ENCODE measurements around the gene NEIL3.

The NEIL3 gene

DNA sequence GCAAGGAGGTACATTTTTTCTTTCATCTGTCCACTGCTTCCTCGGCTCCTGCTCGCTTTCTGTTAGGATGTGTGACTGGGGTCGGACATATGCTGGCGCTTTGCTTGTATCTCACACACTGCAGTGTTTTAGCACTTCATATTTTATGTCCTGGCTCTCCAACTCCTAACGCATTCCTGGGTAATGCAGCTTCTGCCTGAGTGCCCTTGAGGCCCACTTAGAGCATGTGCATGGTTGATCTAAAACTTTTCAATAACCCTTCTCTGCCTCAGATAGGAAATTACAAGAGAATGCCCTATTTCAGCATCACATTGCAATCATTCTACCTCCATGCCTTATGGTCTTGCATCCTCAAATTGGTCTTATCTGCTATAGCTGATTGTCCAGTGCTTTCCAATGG lies 65.3 kb downstream of the NEIL3 start:
- no peak for DNase-seq

DNA sequence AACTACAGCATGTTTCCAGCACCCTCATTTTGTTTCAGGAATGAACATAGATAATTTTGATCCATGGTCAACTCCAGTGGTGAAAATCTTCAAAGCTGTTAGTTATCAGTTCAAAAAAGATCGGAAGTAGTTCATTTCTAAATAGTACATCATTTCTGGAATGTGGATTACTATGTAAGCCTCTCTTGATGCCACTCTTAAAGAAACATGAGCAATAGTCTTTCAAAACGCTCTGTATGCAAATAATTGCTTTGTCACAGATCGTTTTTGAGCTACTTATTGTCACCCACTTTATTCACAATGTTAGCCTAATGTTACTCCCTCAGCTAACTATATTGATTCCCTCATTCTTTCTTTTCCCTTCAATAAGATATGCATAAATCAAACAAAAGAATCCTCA lies 65.7 kb downstream of the NEIL3 start:
- no peak for DNase-seq

DNA sequence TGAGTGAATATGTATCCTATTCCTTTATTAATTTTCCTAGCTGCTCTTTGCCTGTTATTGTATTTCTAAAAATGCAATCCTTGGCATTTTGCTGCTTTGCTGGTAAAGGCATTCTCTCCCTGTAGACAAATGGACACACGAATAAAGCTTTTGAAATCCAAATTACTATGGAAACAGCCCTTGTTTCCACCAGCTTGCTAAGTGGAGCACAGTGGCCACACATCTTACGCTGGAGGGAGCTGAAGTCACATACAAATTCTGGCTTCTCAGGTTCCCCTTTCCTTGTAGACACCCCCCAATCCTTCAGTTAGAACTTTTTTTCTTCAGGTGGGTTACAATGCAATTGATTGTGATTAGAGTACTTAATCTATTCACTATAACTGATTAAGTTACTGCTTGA lies 66.3 kb downstream of the NEIL3 start:
- DNase-seq: no peak

DNA sequence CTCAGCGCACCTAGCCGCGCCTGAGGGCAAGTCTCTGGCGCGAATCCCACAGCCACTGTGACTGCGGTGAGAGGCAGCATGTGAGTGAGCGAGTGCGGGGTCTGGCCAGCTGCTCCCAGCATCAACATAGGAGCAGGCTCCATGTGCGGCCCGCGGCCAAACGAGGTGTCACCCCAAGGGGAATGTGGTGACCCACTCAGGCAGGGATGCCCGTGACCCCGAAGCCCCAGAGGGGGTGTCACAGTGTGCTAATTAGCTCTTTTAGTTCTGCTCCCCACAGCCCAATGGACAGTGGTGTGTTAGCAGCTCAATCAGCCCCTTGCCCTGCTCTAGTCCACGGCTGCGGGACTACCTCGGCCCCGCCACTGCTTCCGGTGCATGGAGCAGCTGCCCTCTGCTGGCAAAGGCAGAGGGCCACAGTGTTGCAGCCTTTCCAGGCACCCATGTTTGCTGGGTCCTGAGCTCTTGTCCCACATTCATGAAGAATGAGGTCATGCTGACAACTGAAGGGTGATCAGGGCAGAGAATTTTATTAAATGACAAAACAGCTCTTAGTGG lies 71.1 kb downstream of the NEIL3 start:
- DNase-seq: peak; percentile 18

DNA sequence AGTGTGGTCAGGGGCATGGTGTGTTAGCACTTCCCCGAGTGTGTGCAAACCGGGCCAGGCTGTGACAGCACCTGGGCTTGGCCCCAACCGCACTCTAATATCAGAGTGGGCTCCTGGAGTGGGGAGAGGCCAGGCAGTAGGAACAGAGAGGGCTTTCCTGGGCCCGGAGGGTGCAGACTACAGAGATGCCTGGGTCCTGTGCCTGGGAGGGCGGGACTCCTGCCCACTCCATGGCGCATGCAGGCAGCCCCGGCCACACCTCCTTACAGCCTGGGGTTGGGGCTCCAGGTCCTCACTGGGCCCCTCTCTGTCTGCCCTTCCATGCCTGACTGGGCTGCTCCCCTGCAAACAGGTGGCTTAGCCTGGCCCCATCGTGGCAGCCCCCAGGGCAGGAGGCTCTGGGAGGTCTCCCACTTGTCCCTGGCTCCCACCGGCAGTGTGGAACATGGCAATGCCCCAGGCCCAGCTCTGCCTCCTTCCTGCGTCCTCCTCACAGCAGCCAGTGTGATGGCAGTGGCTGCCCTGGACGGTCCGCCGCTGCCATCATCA lies 72.2 kb downstream of the NEIL3 start:
- no peak for DNase-seq

DNA sequence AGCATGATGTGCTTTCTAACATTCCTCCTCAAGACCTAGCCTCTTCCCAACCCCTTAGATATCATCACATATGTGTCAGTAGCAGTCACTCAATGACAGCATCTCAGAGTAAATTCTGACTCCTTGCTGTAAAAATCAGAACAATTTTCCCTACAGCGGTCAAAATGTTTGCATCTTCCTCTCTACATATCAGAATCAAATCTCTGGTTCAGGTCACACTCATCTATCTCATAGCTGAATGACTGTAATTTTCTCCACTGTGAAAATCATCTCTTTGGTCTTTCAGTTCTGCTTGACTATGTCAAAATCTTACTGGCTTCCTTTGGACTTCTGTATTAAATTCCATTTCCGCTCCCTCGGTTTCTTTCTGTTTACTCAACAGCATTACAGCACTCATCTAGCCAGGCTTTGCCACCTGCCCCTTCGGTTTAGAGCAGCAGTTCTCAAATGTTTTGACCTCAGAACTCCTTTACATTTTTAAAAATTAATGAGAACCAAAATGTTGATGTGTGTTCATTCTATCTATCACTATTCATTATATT lies 75.3 kb downstream of the NEIL3 start:
- no peak for DNase-seq

DNA sequence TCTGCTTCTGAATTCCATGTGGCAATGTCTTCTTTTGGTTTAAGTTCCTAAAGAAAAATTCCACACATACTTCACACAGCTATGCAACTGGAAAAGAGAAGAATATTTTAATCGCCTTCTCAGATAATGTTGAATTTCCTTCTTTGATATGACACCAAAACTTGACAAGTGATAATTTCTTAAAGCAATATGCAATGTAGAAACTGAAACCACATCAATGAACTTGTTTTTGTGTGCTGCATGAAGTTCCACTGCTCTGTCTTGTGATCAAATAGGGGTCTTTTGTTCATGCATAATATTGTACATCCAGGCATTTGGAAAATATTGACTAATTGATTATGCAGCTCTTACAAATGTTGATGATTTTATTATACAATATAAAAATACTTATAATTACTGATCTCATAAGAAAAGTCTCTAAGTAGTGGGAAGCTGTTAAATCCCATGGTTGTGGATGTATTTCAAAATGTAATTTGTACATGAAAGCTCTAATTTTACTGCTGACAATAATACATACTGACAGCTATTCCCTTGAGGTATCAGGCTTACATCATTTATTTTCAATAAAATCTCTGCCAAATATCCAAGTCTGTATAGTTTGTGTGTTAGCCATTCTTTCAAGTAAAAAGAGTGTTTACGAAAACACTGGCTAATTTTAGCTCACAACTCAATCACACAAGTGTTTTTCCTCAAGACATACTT lies 76.1 kb downstream of the NEIL3 start:
- no peak for DNase-seq

DNA sequence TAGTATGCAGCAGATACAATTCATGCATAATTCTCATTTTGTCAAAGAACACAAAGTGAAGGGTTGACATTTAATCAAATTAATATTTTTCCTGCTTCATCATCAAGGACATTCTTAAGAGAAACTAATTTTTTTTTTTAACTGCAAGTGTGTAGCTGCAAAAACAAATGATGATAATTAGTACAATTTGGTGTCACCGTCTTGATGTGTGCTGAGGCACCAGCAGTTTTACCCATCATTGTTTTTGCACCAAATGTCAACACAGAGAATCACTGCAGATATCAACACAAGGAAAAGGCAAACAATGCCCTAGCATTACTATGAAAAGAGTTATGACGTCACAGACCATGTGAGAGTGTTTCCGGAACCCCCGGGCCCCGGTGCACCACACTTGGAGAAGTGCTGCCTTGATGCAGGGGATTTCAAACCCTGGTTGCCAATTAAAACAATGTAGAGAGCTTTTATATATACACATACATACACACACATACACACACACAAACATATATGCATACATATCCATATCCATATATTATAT lies 76.7 kb downstream of the NEIL3 start:
- no peak for DNase-seq

DNA sequence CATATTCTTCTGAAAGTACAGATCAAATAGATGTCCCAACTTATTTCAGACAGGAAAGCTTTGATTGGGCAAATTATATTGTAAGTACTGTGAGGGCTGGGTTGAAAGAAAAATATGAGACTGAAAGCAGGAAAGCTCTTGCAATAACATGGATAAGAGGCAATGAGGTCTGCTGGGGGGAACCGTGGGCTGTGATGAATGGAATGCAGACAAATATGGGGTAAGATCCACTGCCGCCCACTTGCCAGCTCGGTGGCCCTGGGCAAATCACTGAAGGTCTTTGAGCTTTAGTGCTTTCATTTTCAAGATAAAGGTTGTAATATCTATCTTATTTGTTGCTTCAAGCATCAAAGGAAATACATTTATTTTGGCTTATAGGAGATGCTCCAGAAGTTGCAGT lies 81.6 kb downstream of the NEIL3 start:
- no peak for DNase-seq

DNA sequence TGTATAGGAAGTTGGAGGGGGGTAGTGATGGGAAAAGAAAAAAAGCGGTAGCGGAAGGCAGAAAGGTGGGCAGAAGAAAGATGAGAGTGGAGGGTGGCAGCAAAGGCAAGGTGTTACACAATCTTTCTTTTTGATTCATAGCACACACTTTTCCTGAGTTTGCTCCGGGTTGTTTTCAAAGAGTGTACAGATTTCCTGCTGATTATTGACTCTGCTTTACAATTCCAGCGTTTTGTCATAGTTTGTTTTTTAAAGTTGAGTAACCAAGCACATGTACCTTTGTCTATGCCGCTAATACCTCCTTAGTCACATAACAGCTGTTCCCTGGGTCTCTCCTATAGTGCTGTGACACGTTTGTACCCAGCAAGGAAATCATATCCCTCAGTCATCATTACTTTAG lies 82.3 kb downstream of the NEIL3 start:
- no peak for DNase-seq

DNA sequence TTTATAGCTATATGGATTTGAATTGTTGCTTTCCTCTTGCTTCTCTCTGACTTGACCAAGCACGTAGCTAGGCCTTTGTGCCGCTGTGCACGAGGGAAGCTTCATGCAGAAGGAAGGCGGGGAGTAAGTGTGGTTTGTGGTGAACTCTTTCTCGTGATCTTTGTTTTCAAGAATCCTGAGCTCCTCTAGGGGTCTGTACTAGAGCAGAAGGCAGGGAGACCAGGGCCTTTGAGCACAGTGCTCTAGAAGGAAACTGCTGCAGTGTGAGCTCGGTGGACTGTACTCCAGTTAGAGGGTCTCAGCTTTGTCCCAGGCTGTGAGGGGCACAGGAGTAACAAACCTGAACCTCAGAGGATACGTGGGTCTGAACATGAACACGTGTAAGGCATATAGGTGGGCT lies 83.6 kb downstream of the NEIL3 start:
- no peak for DNase-seq

DNA sequence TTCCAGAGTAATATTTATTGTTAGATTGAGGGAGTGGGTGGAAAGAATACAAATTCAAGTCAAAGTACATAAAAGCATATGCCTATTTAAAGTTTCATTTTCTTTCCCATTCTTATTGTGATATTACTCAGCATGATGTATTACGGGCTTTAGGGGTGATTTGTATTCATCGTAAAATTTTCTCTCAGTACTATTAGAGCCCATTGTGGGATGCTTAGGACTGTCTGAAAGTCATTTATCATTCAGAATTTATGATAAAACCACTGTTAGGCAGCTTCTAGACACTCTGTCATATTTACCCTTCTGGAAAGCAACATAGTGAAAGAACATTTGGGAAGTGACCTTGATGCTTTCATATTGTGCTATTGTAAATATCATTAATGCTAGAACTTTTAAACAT lies 86.7 kb downstream of the NEIL3 start:
- DNase-seq: peak; percentile 11

DNA sequence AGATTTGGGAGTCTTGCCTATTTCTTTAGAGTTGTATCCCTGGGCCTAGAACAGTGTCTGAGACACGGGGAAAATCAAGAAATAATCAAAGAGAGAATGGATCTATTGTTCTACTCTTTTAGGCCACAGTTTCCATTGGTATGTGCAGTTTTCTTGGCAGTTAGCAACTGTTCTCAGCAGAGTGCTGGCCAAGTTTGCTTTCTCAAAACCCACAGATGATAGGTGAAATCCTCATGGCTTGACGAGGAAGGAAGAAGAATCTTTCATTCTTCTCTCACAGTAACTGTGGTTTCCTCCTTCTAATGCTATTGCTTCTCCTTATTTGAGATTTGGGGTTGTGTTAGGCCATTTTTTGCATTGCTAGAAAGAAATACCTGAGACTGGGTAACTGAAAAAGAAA lies 90.4 kb downstream of the NEIL3 start:
- no peak for DNase-seq

DNA sequence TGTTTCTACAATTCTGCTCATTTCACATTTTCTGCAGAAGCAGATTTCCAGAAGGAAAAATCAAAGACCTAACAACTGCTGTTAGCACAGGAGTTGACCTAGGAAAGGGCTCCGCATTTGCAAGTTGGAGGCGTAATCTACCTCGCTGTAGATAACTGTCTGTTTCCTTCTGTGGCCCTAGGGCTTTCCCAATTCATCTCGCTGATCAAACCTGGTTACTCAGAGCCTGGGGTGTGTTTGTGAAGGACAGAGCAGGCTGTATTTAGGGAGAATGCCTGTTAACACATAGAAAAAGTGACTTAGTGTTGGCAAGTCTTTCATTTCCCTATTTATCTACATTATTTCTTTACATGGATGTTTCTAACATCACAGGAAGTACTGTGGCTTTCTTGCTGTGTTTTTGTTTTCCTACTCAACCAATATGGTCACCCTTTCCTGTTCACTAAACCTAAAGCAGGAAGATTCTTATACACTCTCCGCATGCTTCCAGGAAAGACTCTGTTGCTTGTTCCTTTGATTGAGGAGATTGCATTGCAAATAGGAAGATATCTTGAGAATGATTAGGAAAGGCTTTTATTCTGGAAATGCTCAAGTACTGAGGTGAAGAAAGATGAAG lies 92.1 kb downstream of the NEIL3 start:
- DNase-seq: peak; percentile 11

DNA sequence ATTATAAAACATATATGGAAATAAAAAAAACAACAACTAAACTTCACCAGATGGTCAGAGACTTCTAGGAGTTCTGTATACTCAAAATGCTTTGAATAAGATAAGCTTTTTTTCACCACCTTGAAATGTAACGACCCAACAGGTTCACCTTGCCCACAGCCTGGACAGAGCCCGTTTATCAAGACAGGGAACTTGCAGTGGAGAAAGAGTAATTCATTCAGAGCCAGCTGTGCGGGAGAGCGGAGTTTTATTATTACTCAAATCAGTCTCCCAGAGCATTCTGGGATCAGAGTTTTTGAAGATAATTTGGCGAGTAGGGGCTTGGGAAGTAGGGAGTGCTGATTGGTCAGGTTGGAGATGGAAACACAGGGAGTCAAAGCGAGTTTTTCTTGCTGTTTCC lies 94.1 kb downstream of the NEIL3 start:
- DNase-seq: no peak

DNA sequence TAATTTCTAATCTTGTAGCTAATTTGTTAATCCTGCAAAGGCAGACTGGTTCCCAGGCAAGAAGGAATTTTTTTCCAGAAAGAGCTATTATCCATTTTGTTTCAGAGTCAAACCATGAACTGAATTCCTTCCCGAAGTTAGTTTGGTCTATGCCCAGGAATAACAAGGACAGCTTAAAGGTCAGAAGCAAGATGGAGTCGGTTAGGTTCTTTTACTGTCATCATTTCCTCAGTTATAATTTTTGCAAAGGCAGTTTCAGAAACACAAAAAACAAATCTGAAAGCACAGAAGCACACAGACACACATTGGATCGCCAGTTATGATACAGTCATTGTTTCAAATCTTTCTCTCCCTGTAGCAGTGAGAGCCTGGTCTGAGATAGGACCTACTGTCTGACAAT lies 94.7 kb downstream of the NEIL3 start:
- no peak for DNase-seq

DNA sequence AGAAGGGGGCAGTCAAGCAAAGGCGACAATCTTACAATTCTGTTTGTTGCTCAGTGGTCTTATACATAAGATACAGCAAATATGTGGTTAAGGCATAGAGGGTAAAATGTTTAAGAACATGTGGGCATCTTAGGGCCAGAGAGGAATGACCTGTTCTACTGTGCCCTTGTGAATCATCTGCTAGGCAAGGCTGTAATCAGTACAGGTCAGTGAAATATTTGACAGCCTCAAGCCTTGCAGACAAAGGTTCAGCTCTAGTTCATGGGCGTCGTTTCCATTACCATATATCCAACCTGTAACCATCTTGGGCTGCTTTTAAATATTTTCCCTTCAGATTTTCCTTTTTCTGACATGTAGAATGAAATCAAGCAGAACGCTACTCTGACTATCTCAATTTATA lies 95.3 kb downstream of the NEIL3 start:
- no peak for DNase-seq

DNA sequence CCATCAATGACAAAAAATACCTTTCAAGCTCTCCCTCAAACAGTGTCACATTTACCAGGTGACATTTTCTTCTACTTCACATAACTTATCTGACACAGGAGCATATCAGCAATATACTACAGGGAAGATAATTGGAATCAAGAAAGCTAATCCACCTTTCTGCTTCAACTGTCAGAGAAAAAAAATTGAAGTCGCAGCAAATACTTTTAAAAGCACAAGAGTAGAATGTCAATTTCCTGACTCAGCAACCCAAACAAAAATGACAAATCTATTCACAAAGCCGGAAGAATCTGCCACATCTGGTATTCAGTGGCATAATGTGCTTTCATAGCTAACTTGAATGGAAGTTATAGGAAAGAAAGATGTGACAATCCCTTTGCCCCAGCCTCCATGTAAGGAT lies 95.8 kb downstream of the NEIL3 start:
- no peak for DNase-seq

DNA sequence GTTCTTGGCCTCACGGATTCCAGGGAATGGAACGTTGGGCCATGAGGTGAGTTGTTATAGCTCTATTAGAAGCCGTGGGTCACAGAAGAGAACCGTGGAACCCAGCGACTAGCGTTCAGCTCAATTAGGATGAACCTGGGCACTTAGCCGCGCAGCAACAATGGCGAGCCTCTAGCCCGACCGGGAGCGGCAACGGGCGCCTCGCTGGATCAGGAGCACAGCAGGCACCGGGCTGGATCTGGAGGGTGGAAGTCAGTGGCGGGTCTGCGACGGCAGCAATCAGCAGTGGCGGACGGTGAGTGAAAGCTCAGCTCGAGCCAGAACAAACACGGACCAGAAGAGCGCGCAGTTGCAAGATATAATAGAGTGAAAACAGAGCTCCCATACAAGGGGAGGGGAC lies 98.3 kb downstream of the NEIL3 start:
- no peak for DNase-seq

DNA sequence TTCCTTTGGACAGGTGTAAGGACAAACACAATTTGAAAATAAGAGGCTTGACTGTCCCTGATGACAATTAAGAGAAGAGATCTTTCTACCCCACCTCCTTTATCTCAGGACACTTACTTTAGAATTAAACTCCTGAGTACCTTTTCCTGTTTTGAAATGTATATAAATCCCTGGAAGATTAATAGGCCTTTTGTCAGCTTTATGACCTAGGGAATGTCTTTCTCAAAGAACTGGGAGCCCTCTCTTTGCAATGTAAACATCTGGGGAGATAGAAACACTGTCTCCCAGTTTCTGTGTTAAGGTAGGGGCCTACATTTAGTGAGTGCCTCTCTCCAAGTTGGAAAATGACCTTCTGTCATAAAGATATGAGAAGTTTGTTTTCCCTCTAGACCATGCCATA lies 100.9 kb downstream of the NEIL3 start:
- DNase-seq: no peak

DNA sequence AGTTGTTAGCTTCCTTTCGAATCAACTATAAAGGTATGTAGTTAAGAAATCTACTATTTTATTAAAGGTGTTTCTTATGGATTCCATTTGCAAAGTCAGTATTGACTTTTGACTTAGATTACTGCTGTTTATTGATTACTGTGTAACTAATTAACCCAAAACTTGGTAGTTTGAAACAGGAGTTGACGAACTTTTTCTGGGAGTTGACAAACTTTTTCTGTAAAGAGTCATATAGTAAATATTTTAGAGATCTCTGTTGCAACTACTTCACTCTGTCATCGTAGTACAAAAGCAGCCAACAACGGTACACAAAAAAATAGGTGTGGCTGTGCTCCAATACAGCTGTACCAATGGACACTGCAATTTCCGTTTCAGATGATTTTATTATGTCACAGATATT lies 102.3 kb downstream of the NEIL3 start:
- no peak for DNase-seq
